Common myeloid progenitor, CD34-positive (primary cell): ENCODE data around the gene DSPP.

Source experiments
- CTCF ChIA-PET: fragments of 350-600 bp; sonication (Branson Sonifier 250); formaldehyde crosslinking; loops from one replicate; lab custom pipeline; 2021; ENCODE audit warnings: antibody characterized with exemption; lab: Charles Lee
- POLR2A ChIA-PET: fragments of 350-600 bp; sonication (Branson Sonifier 250); formaldehyde crosslinking; loops from one replicate; lab custom pipeline; 2021; ENCODE audit warnings: antibody characterized with exemption; lab: Charles Lee
- DNase-seq, 3 donors: peaks; one replicate each; pipeline versions ENCODE4 v3.0.0 to v3.0.0-alpha.2; 2013
- H3K27ac ChIP-seq, 2 experiments: 1 replicate in 1 of 2; 2 replicates in 1 of 2; pipeline ENCODE4 v1.7.0; 2013; ENCODE audit warnings: inconsistent platforms in 2 of 2, low read length in 2 of 2, mild to moderate bottlenecking in 2 of 2, low read depth in 1 of 2, moderate library complexity in 1 of 2; ENCODE audit not compliant: severe bottlenecking in 2 of 2, insufficient read depth in 1 of 2, poor library complexity in 1 of 2
- H3K27me3 ChIP-seq, 5 experiments: replicated peaks in 2 of 5; 1 replicate in 3 of 5; 2 replicates in 2 of 5; pipeline versions ENCODE4 v1.6.1 to v1.7.0; 2013; ENCODE audit warnings: low read length in 4 of 5, mild to moderate bottlenecking in 2 of 5, moderate library complexity in 2 of 5, inconsistent platforms in 1 of 5; ENCODE audit not compliant: insufficient read depth in 5 of 5, control insufficient read depth in 4 of 5
- H3K36me3 ChIP-seq, 4 experiments: 1 replicate in 2 of 4; 2 replicates in 2 of 4; pipeline versions ENCODE4 v1.6.1 to v1.7.0; 2013; ENCODE audit warnings: low read length in 3 of 4, control low read depth in 1 of 4, mild to moderate bottlenecking in 1 of 4; ENCODE audit not compliant: control insufficient read depth in 4 of 4, insufficient read depth in 4 of 4
- H3K4me1 ChIP-seq, 4 experiments: 1 replicate in 3 of 4; 2 replicates in 1 of 4; pipeline versions ENCODE4 v1.6.1 to v1.7.1; 2013; ENCODE audit warnings: low read length in 3 of 4, mild to moderate bottlenecking in 3 of 4, control low read depth in 1 of 4, inconsistent platforms in 1 of 4, moderate library complexity in 1 of 4; ENCODE audit not compliant: control insufficient read depth in 4 of 4, insufficient read depth in 4 of 4; ENCODE audit errors: control extremely low read depth in 1 of 4
- H3K4me3 ChIP-seq, 7 experiments: 1 replicate in 4 of 7; 2 replicates in 3 of 7; pipeline versions ENCODE4 v1.5.1 to v1.7.0; 2013; ENCODE audit warnings: mild to moderate bottlenecking in 7 of 7, low read length in 6 of 7, moderate library complexity in 6 of 7, inconsistent platforms in 2 of 7, low read depth in 2 of 7, control low read depth in 1 of 7; ENCODE audit not compliant: insufficient read depth in 4 of 7, control insufficient read depth in 1 of 7; ENCODE audit errors: extremely low read depth in 1 of 7
- H3K9me3 ChIP-seq, 5 experiments: 1 replicate in 4 of 5; 2 replicates in 1 of 5; pipeline versions ENCODE4 v1.6.1 to v1.7.1; 2013; ENCODE audit warnings: low read length in 4 of 5, mild to moderate bottlenecking in 2 of 5, inconsistent platforms in 1 of 5, low read depth in 1 of 5, moderate library complexity in 1 of 5; ENCODE audit not compliant: control insufficient read depth in 4 of 5, insufficient read depth in 2 of 5; ENCODE audit errors: control extremely low read depth in 1 of 5
- WGBS: methylation state at CpG from one replicate; pipeline ENCODE4 v1.1.5; 2013; ENCODE audit not compliant: insufficient coverage; 5-methylcytosine and 5-hydroxymethylcytosine counted together

Gene DSPP

DNA sequence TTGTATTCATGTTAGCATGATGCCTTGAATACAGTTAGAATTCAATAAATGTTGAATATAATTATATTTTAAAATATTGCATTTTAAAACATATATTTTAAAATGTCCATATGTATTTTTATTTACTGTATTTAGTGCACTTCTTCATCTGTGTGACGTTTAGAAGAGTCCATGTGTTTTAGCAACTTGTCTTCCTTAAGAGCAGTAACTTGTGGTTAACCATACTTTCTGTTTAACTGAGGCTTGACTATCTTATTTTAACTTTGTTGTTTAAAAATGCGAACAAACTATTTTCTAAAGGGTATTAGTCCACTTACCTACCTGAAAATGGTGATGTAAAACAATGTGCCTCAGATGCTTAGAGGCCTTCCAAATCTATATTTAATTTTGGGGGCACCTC is 42.6 kb downstream of the DSPP start:
- no CpG with 5 or more reads among the region's 2 CpGs for WGBS
- Histone ChIP-seq H3K36me3 (no peaks in the 10 kb centered on the region), H3K4me1 (no peaks in the 10 kb centered on the region), H3K9me3 (no peaks in the 10 kb centered on the region), H3K27ac (no peak overlapping the region), H3K4me3 (no peak overlapping the region), H3K27me3 (no peaks in the 10 kb centered on the region)
- POLR2A ChIA-PET = no interaction called here
- CTCF ChIA-PET = no interaction called here
- DNase-seq = no peak

- no peaks in the 10 kb centered on the region for H3K36me3 ChIP-seq
- POLR2A ChIA-PET = no interaction called here
- H3K27ac ChIP-seq = no peak overlapping the region
- WGBS = 93% methylated on average over 2 of the region's 3 CpGs
- no peak for DNase-seq
- no peaks in the 10 kb centered on the region for H3K9me3 ChIP-seq
- CTCF ChIA-PET = no interaction called here
- no peak overlapping the region for H3K4me3 ChIP-seq
- no peaks in the 10 kb centered on the region for H3K4me1 ChIP-seq
- H3K27me3 ChIP-seq = no peaks in the 10 kb centered on the region
Measured at GRCh38 chr4:87651941-87652340, 43.6 kb downstream of the DSPP start.

- 100% methylated on average over 1 of the region's 1 CpG for WGBS
- Histone ChIP-seq H3K4me3 (no peak overlapping the region), H3K9me3 (no peaks in the 10 kb centered on the region), H3K36me3 (no peaks in the 10 kb centered on the region), H3K27ac (no peak overlapping the region), H3K4me1 (no peaks in the 10 kb centered on the region), H3K27me3 (no peaks in the 10 kb centered on the region)
- no peak for DNase-seq
- ChIA-PET POLR2A (no interaction called here), CTCF (interaction anchor here (1.5 kb wide), 1 partner anchor 16 kb away, joined by 4 read pairs; no protein-coding TSS in a partner anchor)
Measured at GRCh38 chr4:87654487-87655044, 46.2 kb downstream of the DSPP start.

DNA sequence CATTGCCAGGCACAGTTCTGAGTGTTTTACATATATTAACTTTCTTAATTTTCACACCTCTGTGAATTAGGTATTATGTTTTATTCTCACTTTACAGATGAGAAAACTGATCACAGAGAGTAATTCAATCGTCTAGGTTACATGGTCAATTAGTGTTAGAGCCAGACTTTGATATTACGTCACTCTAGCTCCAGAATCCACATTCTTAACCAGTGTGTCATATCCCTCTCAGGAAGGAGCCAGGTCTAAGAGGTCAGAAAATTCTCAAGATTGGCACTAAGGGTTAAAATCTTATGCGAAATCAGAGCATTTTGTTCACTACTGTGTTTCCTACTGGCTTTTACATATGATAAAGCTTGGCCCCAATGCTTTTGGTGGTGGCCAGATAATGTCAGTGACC is 49.2 kb downstream of the DSPP start:
- WGBS = 96% methylated on average over 3 of the region's 3 CpGs
- CTCF ChIA-PET = no interaction called here

GRCh38 chr4:87659247-87659931 is 51.1 kb downstream of the DSPP start:
- no peak for DNase-seq
- WGBS = 100% methylated on average over 2 of the region's 3 CpGs
- CTCF ChIA-PET = no interaction called here

More for the DNA sequence above, 49.2 kb downstream of the DSPP start:
- no peaks in the 10 kb centered on the region for H3K4me1 ChIP-seq
- no peak for DNase-seq
- no peaks in the 10 kb centered on the region for H3K27me3 ChIP-seq
- no peaks in the 10 kb centered on the region for H3K9me3 ChIP-seq
- no peaks in the 10 kb centered on the region for H3K36me3 ChIP-seq
- H3K4me3 ChIP-seq = no peak overlapping the region
- H3K27ac ChIP-seq = no peak overlapping the region
- POLR2A ChIA-PET = no interaction called here

GRCh38 chr4:87662871-87663270 is 54.5 kb downstream of the DSPP start:
- Histone ChIP-seq H3K9me3 (no peaks in the 10 kb centered on the region), H3K27me3 (no peaks in the 10 kb centered on the region), H3K4me1 (no peaks in the 10 kb centered on the region), H3K4me3 (no peak overlapping the region), H3K36me3 (no peaks in the 10 kb centered on the region), H3K27ac (no peak overlapping the region)
- 95% methylated on average over 7 of the region's 9 CpGs for WGBS
- CTCF ChIA-PET = interaction anchor here (1.4 kb wide), 1 partner anchor 15 kb away, joined by 3 read pairs; no protein-coding TSS in a partner anchor
- POLR2A ChIA-PET = no interaction called here
- no peak for DNase-seq

More at GRCh38 chr4:87659247-87659931, 51.1 kb downstream of the DSPP start:
- Histone ChIP-seq H3K27ac (no peak overlapping the region), H3K27me3 (no peaks in the 10 kb centered on the region), H3K36me3 (no peaks in the 10 kb centered on the region), H3K9me3 (no peaks in the 10 kb centered on the region), H3K4me3 (no peak overlapping the region), H3K4me1 (no peaks in the 10 kb centered on the region)
- POLR2A ChIA-PET = no interaction called here
